SU-DHL-6 (cell line): ENCODE results near the gene CCP110.

Experiments used
- H2AFZ ChIP-seq: fragments of 200-600 bp; sonication (generic); 2 replicates; pipeline ENCODE4 v1.6.1; 2014; ENCODE audit warnings: low read depth, mild to moderate bottlenecking, moderate library complexity, mixed read lengths, antibody characterized with exemption, low read length; ENCODE audit not compliant: severe bottlenecking
- H3F3A ChIP-seq: fragments of 200-600 bp; shearing (Covaris generic); 2 replicates; pipeline ENCODE4 v1.6.0; 2016; ENCODE audit warnings: antibody characterized with exemption, mild to moderate bottlenecking; ENCODE audit not compliant: insufficient read depth
- H3K27ac ChIP-seq: fragments of 200-600 bp; sonication (generic); 2 replicates; pipeline ENCODE4 v1.5.1; 2016; ENCODE audit warnings: low read depth, mild to moderate bottlenecking, low read length, moderate library complexity, mixed read lengths
- H3K27me3 ChIP-seq: fragments of 200-600 bp; sonication (generic), shearing (Covaris generic); 2 replicates; pipeline ENCODE4 v1.6.0; 2014; ENCODE audit warnings: mild to moderate bottlenecking, low read length
- H3K36me3 ChIP-seq: fragments of 200-600 bp; sonication (generic); 2 replicates; pipeline ENCODE4 v1.6.1; 2014; ENCODE audit warnings: mild to moderate bottlenecking, low read length, mixed read lengths
- H3K4me2 ChIP-seq: fragments of 300-600, 200-600 bp; shearing (Covaris generic), sonication (generic); 2 replicates; pipeline ENCODE4 v1.6.0; 2014; ENCODE audit warnings: low read length, low read depth, mild to moderate bottlenecking; ENCODE audit not compliant: poor library complexity, severe bottlenecking
- H3K4me3 ChIP-seq: fragments of 200-600 bp; sonication (generic); 2 replicates; pipeline ENCODE4 v1.5.1; 2014; ENCODE audit warnings: antibody characterized with exemption, low read length, mild to moderate bottlenecking, mixed read lengths; ENCODE audit not compliant: insufficient read depth, poor library complexity, severe bottlenecking
- H3K79me2 ChIP-seq: fragments of 200-600 bp; sonication (generic); 2 replicates; pipeline ENCODE4 v1.6.1; 2014; ENCODE audit warnings: mild to moderate bottlenecking, low read length, moderate library complexity; ENCODE audit not compliant: insufficient read depth
- H3K9ac ChIP-seq: fragments of 200-600 bp; sonication (generic); 2 replicates; pipeline ENCODE4 v1.7.0; 2014; ENCODE audit warnings: mild to moderate bottlenecking, low read length
- H3K9me2 ChIP-seq: fragments of 200-600 bp; sonication (generic); replicated peaks from 2 replicates; pipeline ENCODE4 v1.6.1; 2014; ENCODE audit warnings: low read length; ENCODE audit not compliant: insufficient read depth
- H3K9me3 ChIP-seq: fragments of 200-600 bp; sonication (generic); 2 replicates; pipeline ENCODE4 v1.6.1; 2014; ENCODE audit warnings: low read length, mixed read lengths; ENCODE audit not compliant: insufficient read depth
- H4K20me1 ChIP-seq: fragments of 200-600 bp; sonication (generic); 2 replicates; pipeline ENCODE4 v1.6.1; 2014; ENCODE audit warnings: low read depth, mild to moderate bottlenecking, antibody characterized with exemption, low read length, moderate library complexity, mixed read lengths
- EZH2phosphoT487 ChIP-seq: fragments of 200-600 bp; sonication (generic), shearing (Covaris generic); conservative IDR thresholded peaks from 2 replicates; pipeline ENCODE4 v1.6.1; 2018; ENCODE audit warnings: mild to moderate bottlenecking, antibody characterized with exemption, low read length, moderate library complexity, mixed read lengths
- TF ChIP-seq, protein P1 (sequence below): fragments of 200-600 bp; sonication (generic); IDR thresholded peaks from one replicate; pipeline ENCODE4 v1.5.1; 2017; ENCODE audit warnings: antibody characterized with exemption, mild to moderate bottlenecking, low read length, moderate library complexity; ENCODE audit not compliant: insufficient read depth, poor library complexity, severe bottlenecking

Gene CCP110

GRCh38 chr16:19522397-19522732 is 1.4 kb upstream of the CCP110 start:
- H2AFZ ChIP-seq, result peak overlapping the region; percentile 89
- H3K9ac ChIP-seq, result peak overlapping the region; percentile 77

DNA sequence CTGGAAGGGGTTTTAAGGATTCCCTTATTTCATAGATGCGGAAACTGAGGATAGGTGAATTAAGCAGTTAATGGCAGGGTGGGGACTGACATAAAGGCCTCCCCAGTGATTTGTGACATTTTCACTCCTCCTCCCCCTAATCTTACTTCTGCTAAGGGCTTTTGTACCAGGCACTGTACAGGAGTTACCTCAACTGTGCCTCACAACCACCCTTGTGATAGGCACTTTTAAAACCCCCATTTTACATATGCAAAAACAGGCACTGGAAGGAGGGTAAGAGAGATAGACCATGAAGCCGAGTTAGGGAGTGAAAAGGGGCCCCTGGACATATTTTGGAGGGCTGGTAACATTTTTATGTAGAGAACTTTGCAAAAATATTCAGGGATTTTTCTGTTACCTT is 982 bp upstream of the CCP110 start:
- H3K36me3 ChIP-seq, result 0 out of 2 replicates have a peak, but pooled peaks cover under 1% of the 10 kb centered on the region

More at GRCh38 chr16:19522397-19522732, 1.4 kb upstream of the CCP110 start:
- Histone ChIP-seq H3K27ac (peak overlapping the region; percentile 45), H3K4me3 (peak overlapping the region; percentile 72), H3K79me2 (peaks cover 55% of the 10 kb centered on the region), H3K4me2 (peak overlapping the region; percentile 72), H3F3A (peaks cover 10% of the 10 kb centered on the region), H3K9me3 (no peaks in the 10 kb centered on the region), H3K9me2 (no peaks in the 10 kb centered on the region), H4K20me1 (no peaks in the 10 kb centered on the region), H3K27me3 (no peaks in the 10 kb centered on the region), H3K36me3 (no peaks in the 10 kb centered on the region)
- no peak for TF ChIP-seq EZH2phosphoT487
- TF ChIP-seq, protein P1, sequence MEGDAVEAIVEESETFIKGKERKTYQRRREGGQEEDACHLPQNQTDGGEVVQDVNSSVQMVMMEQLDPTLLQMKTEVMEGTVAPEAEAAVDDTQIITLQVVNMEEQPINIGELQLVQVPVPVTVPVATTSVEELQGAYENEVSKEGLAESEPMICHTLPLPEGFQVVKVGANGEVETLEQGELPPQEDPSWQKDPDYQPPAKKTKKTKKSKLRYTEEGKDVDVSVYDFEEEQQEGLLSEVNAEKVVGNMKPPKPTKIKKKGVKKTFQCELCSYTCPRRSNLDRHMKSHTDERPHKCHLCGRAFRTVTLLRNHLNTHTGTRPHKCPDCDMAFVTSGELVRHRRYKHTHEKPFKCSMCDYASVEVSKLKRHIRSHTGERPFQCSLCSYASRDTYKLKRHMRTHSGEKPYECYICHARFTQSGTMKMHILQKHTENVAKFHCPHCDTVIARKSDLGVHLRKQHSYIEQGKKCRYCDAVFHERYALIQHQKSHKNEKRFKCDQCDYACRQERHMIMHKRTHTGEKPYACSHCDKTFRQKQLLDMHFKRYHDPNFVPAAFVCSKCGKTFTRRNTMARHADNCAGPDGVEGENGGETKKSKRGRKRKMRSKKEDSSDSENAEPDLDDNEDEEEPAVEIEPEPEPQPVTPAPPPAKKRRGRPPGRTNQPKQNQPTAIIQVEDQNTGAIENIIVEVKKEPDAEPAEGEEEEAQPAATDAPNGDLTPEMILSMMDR, result no peak

GRCh38 chr16:19523184-19523558 is 571 bp upstream of the CCP110 start:
- H3K9me2 ChIP-seq, result no peaks in the 10 kb centered on the region
- no peak overlapping the region for H3K4me3 ChIP-seq
- no peak overlapping the region for H3K9ac ChIP-seq
- H3K36me3 ChIP-seq, result 0 out of 2 replicates have a peak, but pooled peaks cover 5% of the 10 kb centered on the region
- no peaks in the 10 kb centered on the region for H4K20me1 ChIP-seq
- peaks cover 59% of the 10 kb centered on the region for H3K79me2 ChIP-seq
- TF ChIP-seq, protein P1, result no peak
- no peak for TF ChIP-seq EZH2phosphoT487
- peak overlapping the region; percentile 45; the same call in 1 of the 2 replicates for H3K27ac ChIP-seq
- no peaks in the 10 kb centered on the region for H3K27me3 ChIP-seq
- H3K4me2 ChIP-seq, result peak overlapping the region; percentile 38
- H3F3A ChIP-seq, result peaks cover 10% of the 10 kb centered on the region
- peak overlapping the region; percentile 89 for H2AFZ ChIP-seq
- no peaks in the 10 kb centered on the region for H3K9me3 ChIP-seq

More for the DNA sequence above, 982 bp upstream of the CCP110 start:
- peak overlapping the region; percentile 89 for H2AFZ ChIP-seq
- peaks cover 10% of the 10 kb centered on the region for H3F3A ChIP-seq
- peak overlapping the region; percentile 72 for H3K4me2 ChIP-seq
- H3K79me2 ChIP-seq, result peaks cover 58% of the 10 kb centered on the region
- H3K9ac ChIP-seq, result no peak overlapping the region
- peak overlapping the region; percentile 45 for H3K27ac ChIP-seq
- no peaks in the 10 kb centered on the region for H4K20me1 ChIP-seq
- no peak overlapping the region for H3K4me3 ChIP-seq
- no peaks in the 10 kb centered on the region for H3K9me2 ChIP-seq
- TF ChIP-seq, protein P1, result no peak
- no peak for TF ChIP-seq EZH2phosphoT487
- H3K9me3 ChIP-seq, result no peaks in the 10 kb centered on the region
- H3K27me3 ChIP-seq, result no peaks in the 10 kb centered on the region

DNA sequence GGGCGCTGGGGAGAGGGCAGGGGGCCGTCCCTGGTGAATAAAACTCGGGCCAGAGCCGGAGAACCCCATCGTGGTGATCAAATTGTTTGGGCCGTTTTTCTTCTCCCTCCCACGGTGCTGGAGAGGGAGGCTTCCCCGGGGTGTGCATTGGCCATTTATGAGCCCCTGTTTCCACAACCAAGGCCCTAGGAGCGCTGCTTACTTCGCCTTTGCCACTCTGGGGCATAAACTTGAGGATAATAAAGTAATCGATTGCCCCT is 544 bp downstream of the CCP110 start:
- H3K4me3 ChIP-seq, result peak overlapping the region; percentile 97
- H3K27me3 ChIP-seq, result no peaks in the 10 kb centered on the region
- peak overlapping the region; percentile 93 for H3K9ac ChIP-seq
- H3K36me3 ChIP-seq, result peaks cover 14% of the 10 kb centered on the region
- peaks cover 10% of the 10 kb centered on the region for H3F3A ChIP-seq
- H3K27ac ChIP-seq, result 0 out of 2 replicates have a peak overlapping the region, but pooled peaks have one; percentile 26
- no peaks in the 10 kb centered on the region for H3K9me2 ChIP-seq
- H2AFZ ChIP-seq, result peak overlapping the region; percentile 93
- TF ChIP-seq EZH2phosphoT487, result no peak
- TF ChIP-seq, protein P1, result no peak
- H4K20me1 ChIP-seq, result no peaks in the 10 kb centered on the region
- no peaks in the 10 kb centered on the region for H3K9me3 ChIP-seq
- H3K79me2 ChIP-seq, result peaks cover 49% of the 10 kb centered on the region
- peak overlapping the region; percentile 88 for H3K4me2 ChIP-seq
